ENCODE measurements around the gene RTBDN.

DNA sequence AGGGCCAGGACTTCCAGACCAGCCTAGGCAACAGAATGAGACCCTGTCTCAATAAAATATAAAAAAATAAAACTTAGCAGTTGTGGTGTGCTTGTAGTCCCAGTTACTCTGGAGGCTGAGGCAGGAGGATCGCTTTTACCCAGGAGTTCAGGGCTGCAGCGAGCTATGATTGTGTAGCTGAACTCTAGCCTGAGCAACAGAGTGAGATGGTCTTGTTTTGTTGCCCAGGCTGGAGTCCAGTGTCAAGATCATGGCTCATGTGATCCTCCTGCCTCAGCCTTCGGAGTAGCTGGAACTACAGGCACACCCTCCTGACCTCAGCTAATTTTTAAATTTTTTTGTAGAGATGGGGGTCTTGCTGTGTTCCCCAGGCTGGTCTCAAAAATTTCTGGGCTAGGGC is 47.4 kb downstream of the RTBDN start:
- no peak for TF ChIP-seq EGR1 (IDR thresholded peaks at IDR 0.05; ENCODE audit: low read depth)
- TF ChIP-seq RAD21 (IDR thresholded peaks at IDR 0.05; ENCODE audit: low read depth): no peak
- TF ChIP-seq, protein P1, sequence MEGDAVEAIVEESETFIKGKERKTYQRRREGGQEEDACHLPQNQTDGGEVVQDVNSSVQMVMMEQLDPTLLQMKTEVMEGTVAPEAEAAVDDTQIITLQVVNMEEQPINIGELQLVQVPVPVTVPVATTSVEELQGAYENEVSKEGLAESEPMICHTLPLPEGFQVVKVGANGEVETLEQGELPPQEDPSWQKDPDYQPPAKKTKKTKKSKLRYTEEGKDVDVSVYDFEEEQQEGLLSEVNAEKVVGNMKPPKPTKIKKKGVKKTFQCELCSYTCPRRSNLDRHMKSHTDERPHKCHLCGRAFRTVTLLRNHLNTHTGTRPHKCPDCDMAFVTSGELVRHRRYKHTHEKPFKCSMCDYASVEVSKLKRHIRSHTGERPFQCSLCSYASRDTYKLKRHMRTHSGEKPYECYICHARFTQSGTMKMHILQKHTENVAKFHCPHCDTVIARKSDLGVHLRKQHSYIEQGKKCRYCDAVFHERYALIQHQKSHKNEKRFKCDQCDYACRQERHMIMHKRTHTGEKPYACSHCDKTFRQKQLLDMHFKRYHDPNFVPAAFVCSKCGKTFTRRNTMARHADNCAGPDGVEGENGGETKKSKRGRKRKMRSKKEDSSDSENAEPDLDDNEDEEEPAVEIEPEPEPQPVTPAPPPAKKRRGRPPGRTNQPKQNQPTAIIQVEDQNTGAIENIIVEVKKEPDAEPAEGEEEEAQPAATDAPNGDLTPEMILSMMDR (IDR thresholded peaks at IDR 0.05 in 2 of 3, conservative IDR thresholded peaks at IDR 0.05 in 1 of 3; ENCODE audit: borderline replicate concordance in 1 of 3, insufficient read depth in 1 of 3, low read depth in 2 of 3, low read length in 2 of 3): no peak
- TF ChIP-seq, protein P2, sequence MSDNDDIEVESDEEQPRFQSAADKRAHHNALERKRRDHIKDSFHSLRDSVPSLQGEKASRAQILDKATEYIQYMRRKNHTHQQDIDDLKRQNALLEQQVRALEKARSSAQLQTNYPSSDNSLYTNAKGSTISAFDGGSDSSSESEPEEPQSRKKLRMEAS (IDR thresholded peaks at IDR 0.05): no peak
- TF ChIP-seq, protein P3, sequence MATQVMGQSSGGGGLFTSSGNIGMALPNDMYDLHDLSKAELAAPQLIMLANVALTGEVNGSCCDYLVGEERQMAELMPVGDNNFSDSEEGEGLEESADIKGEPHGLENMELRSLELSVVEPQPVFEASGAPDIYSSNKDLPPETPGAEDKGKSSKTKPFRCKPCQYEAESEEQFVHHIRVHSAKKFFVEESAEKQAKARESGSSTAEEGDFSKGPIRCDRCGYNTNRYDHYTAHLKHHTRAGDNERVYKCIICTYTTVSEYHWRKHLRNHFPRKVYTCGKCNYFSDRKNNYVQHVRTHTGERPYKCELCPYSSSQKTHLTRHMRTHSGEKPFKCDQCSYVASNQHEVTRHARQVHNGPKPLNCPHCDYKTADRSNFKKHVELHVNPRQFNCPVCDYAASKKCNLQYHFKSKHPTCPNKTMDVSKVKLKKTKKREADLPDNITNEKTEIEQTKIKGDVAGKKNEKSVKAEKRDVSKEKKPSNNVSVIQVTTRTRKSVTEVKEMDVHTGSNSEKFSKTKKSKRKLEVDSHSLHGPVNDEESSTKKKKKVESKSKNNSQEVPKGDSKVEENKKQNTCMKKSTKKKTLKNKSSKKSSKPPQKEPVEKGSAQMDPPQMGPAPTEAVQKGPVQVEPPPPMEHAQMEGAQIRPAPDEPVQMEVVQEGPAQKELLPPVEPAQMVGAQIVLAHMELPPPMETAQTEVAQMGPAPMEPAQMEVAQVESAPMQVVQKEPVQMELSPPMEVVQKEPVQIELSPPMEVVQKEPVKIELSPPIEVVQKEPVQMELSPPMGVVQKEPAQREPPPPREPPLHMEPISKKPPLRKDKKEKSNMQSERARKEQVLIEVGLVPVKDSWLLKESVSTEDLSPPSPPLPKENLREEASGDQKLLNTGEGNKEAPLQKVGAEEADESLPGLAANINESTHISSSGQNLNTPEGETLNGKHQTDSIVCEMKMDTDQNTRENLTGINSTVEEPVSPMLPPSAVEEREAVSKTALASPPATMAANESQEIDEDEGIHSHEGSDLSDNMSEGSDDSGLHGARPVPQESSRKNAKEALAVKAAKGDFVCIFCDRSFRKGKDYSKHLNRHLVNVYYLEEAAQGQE (IDR thresholded peaks at IDR 0.05; ENCODE audit: low read depth): no peak
- no peak for TF ChIP-seq POLR2A (IDR thresholded peaks at IDR 0.05; ENCODE audit: borderline replicate concordance, extremely low read depth, insufficient read depth, insufficient read length)
- TF ChIP-seq SIN3A (IDR thresholded peaks at IDR 0.05; ENCODE audit: low read depth): no peak
- TF ChIP-seq SP1 (IDR thresholded peaks at IDR 0.05; ENCODE audit: low read depth): no peak

Measured in HCT116 (cell line).